Fibroblast of skin of left quadriceps (primary cell): ENCODE results near the gene NUP42.
"Not testable (repeated sequence)": the region's sequence is repeated elsewhere in the genome, so short reads cannot be mapped to it uniquely, and the experiment has no call there.

Source experiments
- DNase-seq, 2 experiments: peaks; one replicate each; pipeline ENCODE4 v3.0.0-alpha.2; 2013; ENCODE audit warnings: low read depth in 2 of 2

The NUP42 gene, protein sequence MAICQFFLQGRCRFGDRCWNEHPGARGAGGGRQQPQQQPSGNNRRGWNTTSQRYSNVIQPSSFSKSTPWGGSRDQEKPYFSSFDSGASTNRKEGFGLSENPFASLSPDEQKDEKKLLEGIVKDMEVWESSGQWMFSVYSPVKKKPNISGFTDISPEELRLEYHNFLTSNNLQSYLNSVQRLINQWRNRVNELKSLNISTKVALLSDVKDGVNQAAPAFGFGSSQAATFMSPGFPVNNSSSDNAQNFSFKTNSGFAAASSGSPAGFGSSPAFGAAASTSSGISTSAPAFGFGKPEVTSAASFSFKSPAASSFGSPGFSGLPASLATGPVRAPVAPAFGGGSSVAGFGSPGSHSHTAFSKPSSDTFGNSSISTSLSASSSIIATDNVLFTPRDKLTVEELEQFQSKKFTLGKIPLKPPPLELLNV

DNA sequence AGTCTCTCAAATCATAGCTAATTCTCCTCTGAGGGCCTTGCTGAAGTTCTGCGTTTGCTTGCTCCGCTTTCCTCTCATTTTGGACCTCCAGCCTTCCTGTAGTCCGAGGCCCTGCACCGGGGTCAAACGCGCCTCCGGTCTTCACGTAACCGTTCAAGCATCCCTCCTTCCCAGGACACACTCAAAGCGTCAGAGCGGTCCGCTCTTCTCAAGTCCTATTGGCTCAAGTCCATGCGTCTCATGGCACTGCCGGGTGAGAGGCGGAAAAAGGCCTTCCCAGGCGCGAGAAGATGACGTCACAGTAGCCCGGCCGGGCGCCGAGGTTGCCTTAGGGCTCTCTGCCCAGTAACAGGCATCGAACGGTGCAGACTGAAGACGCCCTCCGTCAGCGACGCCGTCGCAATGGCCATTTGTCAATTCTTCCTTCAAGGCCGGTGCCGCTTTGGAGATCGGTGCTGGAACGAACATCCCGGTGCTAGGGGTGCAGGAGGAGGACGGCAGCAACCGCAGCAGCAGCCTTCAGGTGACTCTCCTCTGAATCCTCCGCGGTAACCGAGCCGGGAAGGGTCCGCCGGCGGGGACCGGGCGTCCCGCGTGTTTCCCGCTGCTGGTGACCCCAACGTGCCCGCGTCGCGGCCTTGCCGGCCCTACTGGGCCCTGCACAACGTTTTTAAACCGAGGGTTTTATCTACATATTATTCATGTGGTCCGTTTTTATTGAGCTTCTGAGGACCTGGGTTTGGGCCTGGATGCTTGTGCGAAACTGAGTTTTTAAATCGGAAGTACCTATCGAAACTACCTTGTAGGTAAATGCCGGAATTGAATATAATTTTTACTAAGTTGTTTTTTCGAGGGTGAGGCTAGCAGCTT lies at the start of gene NUP42:
TSS of gene NUP42 (plus strand) at position 365 of the 870 bp plus-strand sequence. CDS start at position 403, 38 bp downstream.
- peak; percentile 97 to 98 for DNase-seq

DNA sequence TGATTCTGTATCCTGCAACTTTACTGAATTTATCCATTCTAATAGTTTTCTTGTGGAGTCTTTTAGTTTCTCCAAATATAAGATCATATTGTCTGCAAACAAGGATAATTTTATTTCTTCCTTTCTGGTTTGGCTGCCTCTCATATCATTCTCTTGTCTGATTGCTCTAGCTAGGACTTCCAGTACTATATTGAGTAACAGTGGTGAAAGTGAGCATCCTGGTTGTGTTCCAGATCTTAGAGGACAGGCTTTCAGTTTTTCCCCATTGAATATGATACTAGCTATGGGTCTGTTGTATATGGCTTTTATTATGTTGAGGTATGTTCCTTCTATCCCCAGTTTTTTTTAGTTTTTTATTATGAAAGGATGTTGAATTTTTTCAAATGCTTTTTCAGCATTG lies 48.1 kb upstream of the NUP42 start:
- DNase-seq: no peak

DNA sequence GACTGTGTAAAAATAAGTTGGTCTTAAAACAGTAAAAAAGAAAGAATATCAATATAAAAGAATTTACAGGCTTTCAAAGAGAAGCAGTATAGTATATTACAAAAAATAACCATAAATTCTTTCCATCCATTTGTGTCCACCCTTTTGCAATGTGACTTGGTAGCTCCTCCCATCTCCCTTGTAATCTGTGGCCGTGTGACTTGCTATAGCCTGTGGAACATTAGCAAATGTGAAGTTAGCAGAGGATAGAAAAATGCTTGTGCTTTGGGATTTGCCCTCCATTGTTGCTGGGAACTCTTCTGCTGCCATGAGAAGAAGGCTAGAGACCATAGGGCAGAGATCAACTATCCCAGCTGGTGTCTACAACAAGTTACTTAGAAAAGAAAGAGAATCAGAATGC lies 46.1 kb upstream of the NUP42 start:
- no peak for DNase-seq

DNA sequence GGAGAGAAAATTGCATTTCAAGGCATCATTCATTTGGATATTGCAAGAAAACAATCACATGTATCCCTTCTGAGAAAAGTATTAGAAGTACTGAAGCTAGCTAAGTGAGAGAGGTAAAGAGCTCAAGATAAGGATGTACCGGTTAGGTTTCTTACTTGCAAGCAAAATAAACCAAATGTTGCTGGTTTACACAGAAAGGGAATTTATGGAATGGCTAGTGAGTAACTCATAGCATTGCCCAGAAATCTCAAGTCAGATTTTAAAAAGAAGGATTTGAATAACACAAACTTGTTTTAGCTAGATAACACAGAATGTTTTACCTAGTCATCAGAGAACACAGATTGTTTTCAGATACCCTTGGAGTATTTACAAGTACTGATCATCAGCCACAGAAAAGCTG lies 45.6 kb upstream of the NUP42 start:
- no peak for DNase-seq

DNA sequence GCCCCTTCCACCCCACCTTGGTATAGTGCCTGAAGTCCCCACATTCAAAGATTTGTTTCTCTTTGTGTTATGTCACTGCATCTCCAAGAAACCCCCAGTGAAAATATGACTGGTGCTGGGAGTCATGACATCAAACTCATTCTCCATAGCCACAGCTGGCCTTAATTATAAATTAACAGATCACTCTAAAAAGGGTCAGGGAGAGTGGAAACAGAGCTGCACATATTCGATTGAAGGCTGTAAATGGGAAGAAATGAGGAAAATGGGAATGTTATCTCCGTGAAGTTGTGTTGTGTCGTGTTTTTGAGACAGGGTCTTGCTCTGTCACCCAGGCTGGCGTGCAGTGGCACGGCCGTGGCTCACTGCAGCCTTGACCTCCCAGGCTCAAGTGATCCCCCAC lies 24.2 kb upstream of the NUP42 start:
- no peak for DNase-seq

DNA sequence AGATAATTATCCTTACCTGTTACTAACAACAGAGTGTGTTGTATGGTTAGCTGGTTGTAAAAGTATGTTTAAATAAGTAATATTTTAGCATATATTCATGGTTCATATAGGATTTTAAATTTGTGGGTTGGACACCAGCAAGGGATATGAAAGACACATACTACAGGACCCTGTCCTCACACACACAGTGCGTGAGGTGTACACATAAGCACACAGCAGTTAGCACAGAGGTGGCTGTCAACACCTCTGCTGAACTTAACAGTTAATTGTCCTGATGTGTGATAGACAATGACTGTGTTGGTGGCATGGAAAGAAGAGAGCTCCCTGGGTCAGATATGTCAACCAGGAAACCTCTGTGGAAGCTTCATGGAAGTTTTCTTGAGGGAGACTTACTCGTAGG lies 23.3 kb upstream of the NUP42 start:
- DNase-seq: no peak

DNA sequence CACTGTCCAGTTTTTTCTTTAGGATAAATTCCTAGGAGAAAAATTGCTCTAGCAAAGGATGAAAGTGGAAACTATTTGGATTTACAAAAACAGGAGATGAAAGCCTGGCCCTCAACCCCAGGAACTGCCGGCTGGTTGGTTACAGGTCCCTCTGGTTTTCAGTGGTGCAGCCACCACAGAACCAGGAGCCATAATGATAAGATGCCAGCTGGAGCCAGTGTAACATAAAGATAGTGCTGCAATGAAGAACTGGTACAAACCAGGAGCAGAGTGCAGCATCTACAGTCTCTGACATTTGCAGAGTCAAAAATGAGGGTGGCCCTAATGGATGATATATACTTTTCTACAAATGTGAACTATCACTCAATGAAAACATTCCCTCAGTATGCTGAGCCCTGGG lies 20.4 kb upstream of the NUP42 start:
- DNase-seq: no peak

DNA sequence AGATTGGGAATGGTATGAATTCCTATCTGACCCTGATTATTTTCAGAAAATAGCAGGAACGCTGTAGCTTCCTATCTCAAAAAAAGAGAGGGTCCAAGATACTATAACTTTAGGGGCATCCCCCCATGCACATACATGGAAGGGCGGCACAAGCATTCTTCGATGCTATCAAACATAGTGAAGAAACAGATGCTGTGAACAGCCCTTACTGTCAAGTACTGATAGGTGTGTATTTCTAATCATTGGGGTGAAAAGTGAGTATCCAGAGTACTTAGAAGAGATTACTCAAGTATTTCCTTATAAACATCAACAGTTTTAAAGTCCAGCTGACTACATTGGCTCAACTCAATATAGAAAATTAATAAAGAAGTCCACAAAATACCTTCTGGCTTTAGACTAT lies 17.0 kb upstream of the NUP42 start:
- no peak for DNase-seq

DNA sequence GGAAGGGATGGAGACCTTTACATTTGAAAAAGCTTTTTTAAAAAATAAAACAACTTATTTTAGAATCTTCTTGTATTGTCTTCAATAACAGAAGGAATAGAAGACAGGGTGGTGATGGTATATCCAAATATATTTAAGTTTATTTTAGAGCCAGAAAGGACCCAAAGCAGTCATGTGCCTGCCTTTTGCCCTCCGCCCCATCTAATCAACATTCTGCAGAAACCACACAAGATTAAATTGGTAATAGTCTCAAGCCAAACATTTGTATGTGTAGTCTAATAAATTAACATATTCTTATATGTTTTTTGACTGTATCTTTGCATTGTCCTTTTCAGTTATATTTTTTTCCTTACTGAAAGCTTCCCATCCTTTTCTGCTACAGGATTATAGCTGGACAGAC lies 16.5 kb upstream of the NUP42 start:
- DNase-seq: no peak

DNA sequence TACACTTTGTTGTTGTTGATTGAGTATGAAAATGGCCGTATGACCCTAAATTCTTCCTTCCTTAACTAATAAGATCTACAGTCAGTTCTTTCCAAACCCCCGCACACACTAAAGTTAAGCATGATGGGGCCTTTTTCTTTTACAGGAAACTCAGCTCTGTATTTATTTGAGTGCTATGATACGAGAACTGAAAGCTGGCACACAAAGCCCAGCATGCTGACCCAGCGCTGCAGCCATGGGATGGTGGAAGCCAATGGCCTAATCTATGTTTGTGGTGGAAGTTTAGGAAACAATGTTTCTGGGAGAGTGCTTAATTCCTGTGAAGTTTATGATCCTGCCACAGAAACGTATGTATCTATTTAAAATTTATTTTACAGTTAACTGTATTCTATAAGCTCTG lies 14.2 kb upstream of the NUP42 start:
- no peak for DNase-seq

DNA sequence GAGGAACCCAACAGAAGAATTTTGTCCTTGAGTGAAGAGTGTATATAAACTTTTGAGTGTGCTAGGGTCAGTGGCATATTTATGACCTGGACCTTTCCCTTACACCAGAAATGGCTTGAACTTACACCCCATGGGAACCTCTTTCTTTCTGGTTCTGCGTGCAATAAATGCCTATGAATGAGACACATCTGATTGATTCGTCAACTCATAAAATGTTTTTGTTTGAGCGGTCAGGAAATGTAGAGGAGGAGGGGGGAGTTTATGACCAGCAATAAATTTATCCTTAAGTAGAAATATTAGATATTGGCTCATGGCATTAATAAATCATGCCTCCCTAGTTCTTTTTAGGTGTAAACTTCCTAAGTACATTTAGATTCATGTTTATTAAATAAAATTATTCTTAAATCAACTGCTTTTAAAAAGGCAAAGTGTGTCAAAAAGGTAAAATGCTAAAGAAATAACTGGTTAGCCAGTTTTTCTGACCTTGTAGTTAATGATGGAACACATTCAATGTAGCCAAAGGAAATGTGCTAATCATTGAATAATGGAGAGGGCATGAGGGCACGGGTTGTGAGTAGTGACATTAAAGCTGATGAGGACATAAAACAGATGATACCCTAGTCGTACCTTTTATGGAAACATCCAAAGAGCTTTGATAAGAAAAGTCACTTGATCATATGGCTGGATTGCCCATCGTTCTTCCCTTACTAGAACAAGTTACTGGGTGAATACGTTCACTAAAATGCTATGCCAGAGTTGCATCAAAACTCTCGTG lies 13.6 kb upstream of the NUP42 start:
- no peak for DNase-seq

DNA sequence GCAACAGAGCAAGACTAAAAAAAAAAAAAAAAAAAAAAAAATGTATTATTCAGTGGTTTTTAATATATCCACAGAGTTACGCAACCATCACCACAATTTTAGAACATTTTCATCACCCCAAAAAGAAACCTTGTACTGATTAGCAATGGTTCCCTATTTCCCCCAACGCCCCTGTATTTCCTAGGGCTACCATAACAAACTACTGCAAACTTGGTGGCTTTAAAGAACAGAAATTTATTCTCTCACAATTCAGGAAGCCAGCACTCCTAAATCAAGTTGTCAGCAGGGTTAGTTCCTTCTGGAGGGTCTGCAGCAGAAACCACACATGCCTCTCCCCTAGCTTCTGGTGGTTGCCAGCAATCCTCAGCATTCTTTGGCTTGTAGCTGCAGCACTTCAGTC lies 5.9 kb upstream of the NUP42 start:
- no peak for DNase-seq

DNA sequence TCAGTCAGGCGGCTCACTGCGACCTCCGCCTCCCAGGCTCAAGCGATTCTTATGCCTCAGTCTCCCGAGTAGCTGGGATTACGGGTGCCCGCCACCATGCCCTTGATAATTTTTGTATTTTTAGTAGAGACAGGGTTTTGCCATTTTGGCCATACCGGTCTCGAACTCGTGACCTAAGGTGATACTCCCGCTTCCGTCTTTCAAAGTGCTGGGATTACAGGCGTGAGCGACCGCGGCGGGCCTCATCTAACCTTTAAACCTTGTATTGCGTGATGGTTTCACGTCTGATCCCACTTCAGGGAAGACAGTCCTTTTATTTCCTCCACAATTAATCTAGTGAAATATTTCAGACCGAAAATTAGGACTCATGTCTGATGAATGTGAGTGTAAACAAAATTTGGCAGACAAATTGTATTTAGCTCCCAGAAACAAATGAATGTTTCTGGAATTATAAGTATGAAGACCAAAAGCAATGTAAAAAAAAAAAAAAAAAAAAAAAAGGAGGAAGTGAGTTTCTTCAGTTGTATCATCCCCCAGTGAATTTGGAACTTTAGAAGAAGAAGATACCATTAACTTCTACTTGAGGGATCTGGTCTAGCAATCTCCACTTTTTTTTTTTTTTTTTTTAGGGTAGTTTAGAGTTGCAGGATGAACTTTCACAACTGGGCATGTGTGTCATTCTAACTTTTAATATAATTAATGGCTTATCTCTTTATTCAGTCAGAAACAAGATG lies 1.6 kb downstream of the NUP42 start:
- DNase-seq: no peak

DNA sequence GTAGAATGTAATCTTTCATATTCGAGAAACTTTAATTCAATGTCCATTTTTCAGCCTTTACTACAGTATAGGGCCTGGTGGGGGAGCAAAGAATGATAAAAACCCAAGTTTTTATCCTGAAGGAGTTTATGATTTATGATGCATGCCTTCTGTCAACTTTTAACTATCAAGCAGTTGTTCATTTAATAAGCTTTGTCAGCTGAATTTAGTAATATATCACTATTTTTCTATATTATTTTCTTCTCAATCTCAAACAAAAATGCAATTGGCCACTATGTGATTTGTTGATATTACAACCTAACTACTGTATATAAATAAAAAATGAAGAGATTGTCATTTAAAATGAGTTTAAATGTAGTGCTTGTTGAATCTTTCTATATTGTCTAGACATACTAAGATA lies 2.4 kb downstream of the NUP42 start:
- DNase-seq: no peak

DNA sequence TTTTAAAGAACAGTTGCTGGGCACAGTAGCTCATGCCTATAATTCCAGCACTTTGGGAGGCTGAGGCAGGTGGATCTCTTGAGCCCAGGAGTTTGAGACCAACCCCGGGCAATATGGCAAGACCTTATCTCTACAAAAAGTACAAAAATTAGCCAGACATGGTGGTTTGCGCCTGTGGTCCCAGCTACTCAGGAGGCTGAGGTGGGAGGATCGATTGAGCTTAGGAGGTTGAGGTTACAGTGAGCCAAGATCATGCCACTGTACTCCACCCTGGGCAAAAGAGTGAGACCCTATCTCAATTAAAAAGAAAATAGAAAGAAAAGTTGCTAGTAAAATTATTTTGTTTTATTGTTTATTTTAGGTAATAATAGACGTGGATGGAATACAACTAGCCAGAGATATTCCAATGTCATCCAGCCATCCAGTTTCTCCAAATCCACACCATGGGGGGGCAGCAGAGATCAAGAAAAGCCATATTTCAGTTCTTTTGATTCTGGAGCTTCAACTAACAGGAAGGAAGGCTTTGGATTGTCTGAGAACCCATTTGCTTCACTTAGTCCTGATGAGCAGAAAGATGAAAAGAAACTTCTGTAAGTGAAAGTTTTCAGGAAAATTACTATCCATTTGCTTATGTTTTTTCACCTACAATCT lies 3.0 kb downstream of the NUP42 start:
- peak in 1 of 2 experiments; percentile 27 for DNase-seq

DNA sequence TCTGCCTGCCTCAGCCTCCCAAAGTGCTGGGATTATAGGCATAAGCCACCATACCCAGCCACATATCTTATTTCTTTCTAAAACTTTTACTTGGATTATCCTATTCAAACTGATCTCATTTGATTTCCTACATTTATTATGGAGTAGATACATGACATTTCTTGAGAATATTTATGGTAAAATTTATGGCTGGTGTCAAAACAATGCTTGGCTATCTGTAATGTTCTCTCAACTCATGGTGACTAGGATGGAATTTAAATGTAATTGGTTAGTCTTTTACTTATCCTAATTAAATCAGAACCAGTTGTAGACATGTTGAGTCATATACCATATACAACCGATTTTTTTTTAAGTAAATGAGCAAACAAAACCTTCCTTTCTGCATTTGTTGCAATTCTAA lies 4.1 kb downstream of the NUP42 start:
- no peak for DNase-seq

DNA sequence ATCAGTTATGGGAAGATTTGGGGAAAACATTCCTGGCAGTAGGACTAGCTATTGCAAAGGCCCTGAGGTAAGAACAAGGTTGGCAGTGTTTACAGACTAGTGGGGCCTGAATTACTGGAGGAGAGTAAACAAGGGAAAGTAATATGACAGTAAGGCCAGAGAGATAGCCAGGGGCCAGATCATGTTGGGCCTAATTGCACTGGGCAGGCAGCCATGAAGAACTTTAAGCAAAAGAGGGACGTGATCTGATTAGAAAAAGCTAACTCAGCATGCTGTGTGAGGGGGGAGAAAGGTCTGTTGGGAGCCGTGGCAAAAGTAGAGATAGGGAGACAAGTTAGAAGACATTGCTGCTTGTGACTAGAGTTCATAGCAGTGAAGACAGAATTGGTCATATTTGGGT lies 9.2 kb downstream of the NUP42 start:
- DNase-seq: no peak

DNA sequence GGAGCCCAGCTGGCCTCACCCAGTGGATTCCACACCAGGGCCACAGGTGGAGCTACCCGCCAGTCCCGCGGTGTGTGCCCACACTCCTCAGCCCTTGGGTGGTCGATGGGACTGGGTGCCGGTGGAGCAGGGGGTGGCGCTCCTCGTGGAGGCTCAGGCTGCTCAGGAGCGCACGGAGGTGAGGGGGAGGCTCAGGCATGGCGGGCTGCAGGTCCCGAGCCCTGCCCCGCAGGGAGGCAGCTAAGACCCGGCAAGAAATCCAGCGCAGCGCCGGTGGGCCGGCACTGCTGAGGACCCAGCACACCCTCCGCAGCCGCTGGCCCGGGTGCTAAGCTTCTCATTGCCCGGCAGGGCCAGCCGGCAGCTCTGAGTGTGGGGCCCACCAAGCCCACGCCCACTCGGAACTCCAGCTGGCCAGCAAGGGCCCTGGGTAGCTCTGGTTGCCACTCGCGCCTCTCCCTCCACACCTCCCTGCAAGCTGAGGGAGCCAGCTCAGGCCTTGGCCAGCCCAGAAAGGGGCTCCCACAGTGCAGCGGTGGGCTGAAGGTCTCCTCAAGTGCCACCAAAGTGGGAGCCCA lies 11.9 kb downstream of the NUP42 start:
- not testable (repeated sequence) for DNase-seq

DNA sequence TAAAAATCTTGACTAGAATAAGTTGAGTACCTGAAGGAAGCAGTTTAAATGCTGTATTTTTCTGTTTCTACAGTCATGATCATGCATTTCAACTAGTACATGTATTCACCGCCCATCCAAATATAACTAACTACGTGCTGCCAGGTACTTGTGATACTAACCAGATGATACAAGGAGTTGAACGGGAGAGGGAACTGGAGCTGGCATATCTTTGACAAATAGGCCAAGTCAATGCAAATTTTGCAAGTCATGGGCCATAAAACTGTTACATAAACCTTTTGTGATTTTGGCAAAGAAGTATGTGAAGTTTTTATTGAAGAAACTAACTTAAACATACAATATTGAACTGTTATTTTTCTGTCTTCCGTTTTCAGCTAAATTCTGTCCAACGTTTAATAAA lies 14.5 kb downstream of the NUP42 start:
- no peak for DNase-seq

DNA sequence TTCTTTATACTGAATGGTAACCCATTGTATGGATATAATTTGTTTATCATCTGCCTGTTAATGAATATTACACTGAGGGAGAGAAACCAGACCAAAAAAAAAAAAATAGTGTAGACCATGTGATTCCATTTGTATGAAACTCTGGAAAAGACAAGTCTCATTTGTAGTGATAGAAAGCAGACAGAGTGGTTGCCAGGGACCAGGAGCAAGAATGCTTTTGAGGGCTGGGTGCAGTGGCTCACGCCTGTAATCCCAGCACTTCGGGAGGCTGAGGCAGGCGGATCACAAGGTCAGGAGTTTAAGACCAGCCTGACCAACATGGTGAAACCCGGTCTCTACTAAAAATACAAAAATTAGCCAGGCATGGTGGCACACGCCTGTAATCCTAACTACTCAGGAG lies 15.9 kb downstream of the NUP42 start:
- DNase-seq: not testable (repeated sequence)

DNA sequence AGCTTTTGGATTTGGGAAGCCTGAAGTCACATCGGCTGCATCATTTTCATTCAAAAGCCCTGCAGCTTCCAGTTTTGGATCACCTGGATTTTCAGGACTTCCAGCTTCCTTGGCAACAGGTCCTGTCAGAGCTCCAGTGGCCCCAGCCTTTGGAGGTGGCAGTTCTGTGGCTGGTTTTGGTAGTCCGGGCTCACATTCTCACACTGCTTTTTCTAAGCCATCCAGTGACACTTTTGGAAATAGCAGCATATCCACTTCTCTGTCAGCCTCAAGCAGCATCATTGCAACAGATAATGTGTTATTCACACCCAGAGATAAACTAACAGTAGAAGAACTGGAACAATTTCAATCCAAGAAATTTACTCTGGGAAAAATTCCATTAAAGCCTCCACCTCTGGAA lies 18.5 kb downstream of the NUP42 start:
- DNase-seq: no peak
